GM23338 (cell line): ENCODE data around the gene HAT1. TPM values are rescaled to one million over a fixed set of nuclear protein-coding genes. Genes with fewer than 3 reads are reported as not detected.

Experiments used
- ATAC-seq: fragments of 200-7000 bp; cut with Tn5 transposase; 3 replicates; pipeline ENCODE4 v1.9.1; 2020
- DNase-seq: peaks from one replicate; pipeline ENCODE4 v3.0.0-alpha.2; 2015; ENCODE audit warnings: low spot score
- H2AFZ ChIP-seq: fragments of 200-600 bp; sonication (generic); 2 replicates; pipeline ENCODE4 v1.8.0; 2016; ENCODE audit warnings: antibody characterized with exemption, mild to moderate bottlenecking, moderate library complexity
- H3F3A ChIP-seq: fragments of 200-600 bp; sonication (generic); replicated peaks from 2 replicates; pipeline ENCODE4 v1.8.0; 2017; ENCODE audit warnings: antibody characterized with exemption, mixed run types, low read depth
- H3K27ac ChIP-seq: fragments of 200-600 bp; sonication (generic); 2 replicates; pipeline ENCODE4 v1.6.1; 2016; ENCODE audit warnings: low read depth
- H3K27me3 ChIP-seq: fragments of 200-600 bp; sonication (generic); 2 replicates; pipeline ENCODE4 v1.8.0; 2016; ENCODE audit warnings: mild to moderate bottlenecking, mixed run types, moderate library complexity; ENCODE audit not compliant: insufficient read depth
- H3K36me3 ChIP-seq: fragments of 200-600 bp; sonication (generic); 2 replicates; pipeline ENCODE4 v1.8.0; 2016; ENCODE audit warnings: mild to moderate bottlenecking; ENCODE audit not compliant: insufficient read depth
- H3K4me1 ChIP-seq: fragments of 200-600 bp; sonication (generic); 2 replicates; pipeline ENCODE4 v1.8.0; 2016; ENCODE audit warnings: mild to moderate bottlenecking, moderate library complexity; ENCODE audit not compliant: insufficient read depth
- H3K4me2 ChIP-seq: fragments of 200-600 bp; sonication (generic); 2 replicates; pipeline ENCODE4 v1.7.1; 2017; ENCODE audit warnings: mixed run types
- H3K4me3 ChIP-seq: fragments of 200-600 bp; sonication (generic); 2 replicates; pipeline ENCODE4 v1.6.1; 2016; ENCODE audit warnings: mixed run types
- H3K79me2 ChIP-seq: fragments of 200-600 bp; sonication (generic); replicated peaks from 2 replicates; pipeline ENCODE4 v1.8.0; 2017; ENCODE audit warnings: mild to moderate bottlenecking; ENCODE audit not compliant: insufficient read depth
- H3K9me2 ChIP-seq: fragments of 200-600 bp; sonication (generic); 2 replicates; pipeline ENCODE4 v1.8.0; 2017; ENCODE audit not compliant: insufficient read depth
- H4K20me1 ChIP-seq: fragments of 200-600 bp; sonication (generic); replicated peaks from 2 replicates; pipeline ENCODE4 v1.8.0; 2017; ENCODE audit warnings: mild to moderate bottlenecking; ENCODE audit not compliant: insufficient read depth
- H3K27ac Mint-ChIP-seq: 2 replicates; pipeline ENCODE4 v1.8.0; 2020; ENCODE audit warnings: inconsistent platforms, mild to moderate bottlenecking, moderate library complexity, mixed read lengths
- H3K27me3 Mint-ChIP-seq: 3 replicates; pipeline ENCODE4 v1.8.0; 2022; ENCODE audit warnings: low read depth, mild to moderate bottlenecking, moderate library complexity, mixed read lengths, inconsistent platforms; ENCODE audit not compliant: insufficient read depth, poor library complexity
- H3K36me3 Mint-ChIP-seq: 3 replicates; pipeline ENCODE4 v1.8.0; 2021; ENCODE audit warnings: low read depth, mild to moderate bottlenecking, inconsistent platforms, moderate library complexity, mixed read lengths
- H3K4me1 Mint-ChIP-seq: 3 replicates; pipeline ENCODE4 v1.8.0; 2020; ENCODE audit warnings: mild to moderate bottlenecking, inconsistent platforms, mixed read lengths
- H3K4me3 Mint-ChIP-seq: 3 replicates; pipeline ENCODE4 v1.8.0; 2021; ENCODE audit warnings: moderate library complexity, mild to moderate bottlenecking, inconsistent platforms, mixed read lengths
- H3K9me3 Mint-ChIP-seq: 3 replicates; pipeline ENCODE4 v1.8.0; 2020; ENCODE audit warnings: moderate library complexity, mild to moderate bottlenecking, inconsistent platforms, mixed read lengths
- CREB1 ChIP-seq: fragments of 250-450 bp; sonication (Bioruptor Pico); IDR thresholded peaks from 2 replicates; pipeline ENCODE4 v1.5.0; 2020; ENCODE audit warnings: low read depth, mild to moderate bottlenecking, moderate library complexity
- CTCF ChIP-seq, 2 experiments: fragments of 200-600 bp in 1 of 2; sonication (generic) in 1 of 2; conservative IDR thresholded peaks; 2 replicates each; pipeline versions ENCODE4 v1.5.1 to v1.6.1; 2016 to 2017; ENCODE audit warnings: antibody characterized with exemption in 2 of 2, low read depth in 2 of 2, mild to moderate bottlenecking in 2 of 2, moderate library complexity in 1 of 2
- ETS1 ChIP-seq: IDR thresholded peaks from 2 replicates; pipeline ENCODE4 v1.6.1; 2016; ENCODE audit warnings: antibody characterized with exemption
- EZH2 ChIP-seq: fragments of 200-600 bp; sonication (generic); IDR thresholded peaks from one replicate; pipeline ENCODE4 v1.8.0; 2017; ENCODE audit warnings: antibody characterized with exemption, mild to moderate bottlenecking, low read depth; ENCODE audit not compliant: unreplicated experiment
- EZH2phosphoT487 ChIP-seq: fragments of 200-600 bp; sonication (generic); IDR thresholded peaks from one replicate; pipeline ENCODE4 v1.8.1; 2018; ENCODE audit warnings: antibody characterized with exemption; ENCODE audit not compliant: unreplicated experiment
- NANOG ChIP-seq: IDR thresholded peaks from 2 replicates; pipeline ENCODE4 v1.6.1; 2016; ENCODE audit warnings: antibody characterized with exemption, borderline replicate concordance
- POLR2AphosphoS5 ChIP-seq: IDR thresholded peaks from 2 replicates; pipeline ENCODE4 v1.6.1; 2016; ENCODE audit warnings: antibody characterized with exemption, low read depth
- REST ChIP-seq: IDR thresholded peaks from one replicate; pipeline ENCODE4 v1.6.1; 2018; ENCODE audit warnings: antibody characterized with exemption; ENCODE audit not compliant: unreplicated experiment
- STAT1 ChIP-seq: IDR thresholded peaks from one replicate; pipeline ENCODE4 v1.6.1; 2016; ENCODE audit warnings: antibody characterized with exemption; ENCODE audit not compliant: unreplicated experiment
- ZNF114 ChIP-seq: fragments of 250-450 bp; sonication (Bioruptor Pico); IDR thresholded peaks from 2 replicates; pipeline ENCODE4 v1.5.0; 2020; ENCODE audit warnings: mild to moderate bottlenecking, moderate library complexity
- ZNF331 ChIP-seq: fragments of 250-450 bp; sonication (Bioruptor Pico); IDR thresholded peaks from 2 replicates; pipeline ENCODE4 v1.5.0; 2020; ENCODE audit warnings: low read depth, mild to moderate bottlenecking, moderate library complexity
- ZNF462 ChIP-seq: fragments of 250-450 bp; sonication (Bioruptor Pico); IDR thresholded peaks from 2 replicates; pipeline ENCODE4 v1.5.0; 2020; ENCODE audit warnings: mild to moderate bottlenecking, moderate library complexity
- polyA plus RNA-seq: library from polyadenylated mRNA; unstranded; fragments of >200 nt; fragmentation: Nextera tagmentation; extraction: Ambion mirVana; gene quantifications from 2 replicates; pipeline ENCODE4 v1.2.1, GENCODE V29; 2016
- total RNA-seq: library from RNA; depleted of rRNA; stranded (reverse); fragments of >200 nt; shearing (Covaris generic); gene quantifications from 2 replicates; pipeline ENCODE4 v1.2.3, GENCODE V29; 2014

The HAT1 gene
- total and polyA plus RNA-seq, 2 experiments from 2014 or later, result 67.2 to 67.5 TPM

- Histone ChIP-seq H3K36me3 (0 out of 2 replicates have a peak, but pooled peaks cover 3% of the 10 kb centered on the region), H3K9me2 (no peaks in the 10 kb centered on the region), H3K27me3 (no peaks in the 10 kb centered on the region), H3K4me1 (no peaks in the 10 kb centered on the region), H3K4me2 (no peak overlapping the region), H4K20me1 (peaks cover 4% of the 10 kb centered on the region; the same call in 1 of the 2 replicates), H3K79me2 (peaks cover 69% of the 10 kb centered on the region), H2AFZ (no peak overlapping the region), H3F3A (no peaks in the 10 kb centered on the region), H3K27ac (no peak overlapping the region), H3K4me3 (no peak overlapping the region)
- TF ChIP-seq EZH2phosphoT487, result no peak
- TF ChIP-seq CTCF (conservative IDR thresholded peaks at IDR 0.05; ENCODE audit: low read depth in 2 of 2), result no peak
- TF ChIP-seq POLR2AphosphoS5, result no peak
- TF ChIP-seq NANOG, result no peak
- no peak for TF ChIP-seq ETS1
- TF ChIP-seq ZNF114 (CRISPR knock-in tag), result no peak
- TF ChIP-seq STAT1, result no peak
- no peak for TF ChIP-seq CREB1 (CRISPR knock-in tag)
- TF ChIP-seq ZNF331, result no peak
- TF ChIP-seq EZH2, result no peak
- no peak for TF ChIP-seq ZNF462 (CRISPR knock-in tag)
- TF ChIP-seq REST, result no peak
- no peak for ATAC-seq
- H3K27me3 Mint-ChIP-seq, result no peaks in the 10 kb centered on the region
- no peak overlapping the region for H3K4me3 Mint-ChIP-seq
- H3K27ac Mint-ChIP-seq, result no peak overlapping the region
- H3K4me1 Mint-ChIP-seq, result no peaks in the 10 kb centered on the region
- H3K9me3 Mint-ChIP-seq, result peaks cover 19% of the 10 kb centered on the region
- no peak for DNase-seq
- peaks cover 43% of the 10 kb centered on the region for H3K36me3 Mint-ChIP-seq
Measured at GRCh38 chr2:171943869-171944268, 21.6 kb downstream of the HAT1 start.
